ENCODE data around the gene TAAR9.

DNA sequence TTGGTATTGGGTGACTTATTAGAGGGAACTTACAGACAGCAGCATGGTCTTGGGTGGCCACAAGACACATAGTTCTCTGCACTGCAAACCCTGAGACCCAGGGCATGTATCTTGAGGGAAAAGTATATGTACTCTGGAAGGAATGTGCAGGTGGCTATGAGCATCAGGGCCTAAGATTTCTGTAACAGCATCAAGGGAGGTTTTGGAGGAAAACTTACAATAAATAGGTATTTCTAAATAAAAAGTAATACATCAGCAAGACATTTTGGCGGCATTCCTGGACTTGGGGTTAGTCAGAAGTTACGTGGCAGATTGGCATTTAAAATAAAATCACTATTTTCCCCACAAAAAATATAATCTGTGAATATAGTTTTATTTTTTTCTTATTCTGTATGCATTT lies 17.1 kb upstream of the TAAR9 start:
- no peak for TF ChIP-seq POLR2A (IDR thresholded peaks at IDR 0.05)
- TF ChIP-seq EP300 (IDR thresholded peaks at IDR 0.05): no peak
- TF ChIP-seq, protein P1, sequence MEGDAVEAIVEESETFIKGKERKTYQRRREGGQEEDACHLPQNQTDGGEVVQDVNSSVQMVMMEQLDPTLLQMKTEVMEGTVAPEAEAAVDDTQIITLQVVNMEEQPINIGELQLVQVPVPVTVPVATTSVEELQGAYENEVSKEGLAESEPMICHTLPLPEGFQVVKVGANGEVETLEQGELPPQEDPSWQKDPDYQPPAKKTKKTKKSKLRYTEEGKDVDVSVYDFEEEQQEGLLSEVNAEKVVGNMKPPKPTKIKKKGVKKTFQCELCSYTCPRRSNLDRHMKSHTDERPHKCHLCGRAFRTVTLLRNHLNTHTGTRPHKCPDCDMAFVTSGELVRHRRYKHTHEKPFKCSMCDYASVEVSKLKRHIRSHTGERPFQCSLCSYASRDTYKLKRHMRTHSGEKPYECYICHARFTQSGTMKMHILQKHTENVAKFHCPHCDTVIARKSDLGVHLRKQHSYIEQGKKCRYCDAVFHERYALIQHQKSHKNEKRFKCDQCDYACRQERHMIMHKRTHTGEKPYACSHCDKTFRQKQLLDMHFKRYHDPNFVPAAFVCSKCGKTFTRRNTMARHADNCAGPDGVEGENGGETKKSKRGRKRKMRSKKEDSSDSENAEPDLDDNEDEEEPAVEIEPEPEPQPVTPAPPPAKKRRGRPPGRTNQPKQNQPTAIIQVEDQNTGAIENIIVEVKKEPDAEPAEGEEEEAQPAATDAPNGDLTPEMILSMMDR (IDR thresholded peaks at IDR 0.05): no peak
